GM10248 (cell line): ENCODE data around the gene VWA5B2.

Experiments
- CTCF ChIA-PET: fragments of 300-600 bp; sonication (Branson Sonifier 250); formaldehyde crosslinking; extraction: SDS; loops from one replicate; lab custom pipeline; 2021; ENCODE audit warnings: antibody characterized with exemption; lab: Yijun Ruan, JAX
- POLR2A ChIA-PET: fragments of 350-650 bp; sonication (Branson Sonifier 250); formaldehyde crosslinking; extraction: SDS; loops from one replicate; lab custom pipeline; 2020; ENCODE audit warnings: antibody characterized with exemption; lab: Yijun Ruan, JAX
- DNase-seq: peaks from one replicate; pipeline ENCODE4 v3.0.0; 2012; ENCODE audit errors: extremely low spot score
- TF ChIP-seq, protein P1 (sequence below): IDR thresholded peaks from 2 replicates; pipeline ENCODE4 v1.5.1; 2012; ENCODE audit warnings: mild to moderate bottlenecking, low read depth; ENCODE audit errors: extremely low read depth, missing control alignments, control extremely low read depth

VWA5B2 gene

DNA sequence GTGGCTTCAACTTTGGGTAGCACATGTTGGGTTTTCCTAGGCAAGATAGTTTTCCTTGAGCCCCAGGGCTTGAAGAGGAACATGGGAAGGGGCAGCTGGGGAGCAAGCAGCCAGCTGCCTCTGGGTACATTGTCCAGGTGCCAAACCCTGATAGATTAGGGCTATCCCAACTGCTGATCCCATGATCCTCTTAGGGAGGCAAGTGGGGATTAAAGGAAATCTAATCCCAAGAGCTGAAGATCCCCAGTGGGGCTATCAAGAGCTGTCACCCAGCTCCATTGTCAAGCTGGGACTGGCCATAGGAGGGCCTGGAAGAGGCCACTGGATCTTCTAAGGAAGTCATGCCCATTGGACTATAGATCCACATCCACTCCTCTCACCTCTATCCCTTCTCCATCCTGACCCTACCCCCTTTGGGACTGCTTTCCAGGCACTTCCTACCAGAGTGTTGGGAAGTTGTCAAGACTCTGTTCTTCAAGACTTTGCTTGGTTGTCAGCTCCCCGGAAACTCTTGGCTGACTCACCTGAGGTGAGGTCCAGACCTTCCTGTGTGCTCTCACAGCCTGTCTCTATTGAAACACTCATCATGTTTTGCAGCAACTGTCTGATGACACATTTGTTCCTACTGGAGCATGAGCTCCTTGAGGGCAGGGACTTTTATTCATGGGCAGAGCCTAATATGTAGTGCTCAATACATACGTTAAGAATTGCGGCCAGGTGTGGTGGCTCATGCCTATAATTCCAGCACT lies 26.1 kb downstream of the VWA5B2 start:
- CTCF ChIA-PET = interaction anchor here (1.0 to 7.1 kb wide), 5 partner anchors 28 to 360 kb away, joined by 3 to 70 read pairs (median 5); partner anchors contain the start of gene VWA5B2
- DNase-seq = no peak
- POLR2A ChIA-PET = no interaction called here
- TF ChIP-seq, protein P1, sequence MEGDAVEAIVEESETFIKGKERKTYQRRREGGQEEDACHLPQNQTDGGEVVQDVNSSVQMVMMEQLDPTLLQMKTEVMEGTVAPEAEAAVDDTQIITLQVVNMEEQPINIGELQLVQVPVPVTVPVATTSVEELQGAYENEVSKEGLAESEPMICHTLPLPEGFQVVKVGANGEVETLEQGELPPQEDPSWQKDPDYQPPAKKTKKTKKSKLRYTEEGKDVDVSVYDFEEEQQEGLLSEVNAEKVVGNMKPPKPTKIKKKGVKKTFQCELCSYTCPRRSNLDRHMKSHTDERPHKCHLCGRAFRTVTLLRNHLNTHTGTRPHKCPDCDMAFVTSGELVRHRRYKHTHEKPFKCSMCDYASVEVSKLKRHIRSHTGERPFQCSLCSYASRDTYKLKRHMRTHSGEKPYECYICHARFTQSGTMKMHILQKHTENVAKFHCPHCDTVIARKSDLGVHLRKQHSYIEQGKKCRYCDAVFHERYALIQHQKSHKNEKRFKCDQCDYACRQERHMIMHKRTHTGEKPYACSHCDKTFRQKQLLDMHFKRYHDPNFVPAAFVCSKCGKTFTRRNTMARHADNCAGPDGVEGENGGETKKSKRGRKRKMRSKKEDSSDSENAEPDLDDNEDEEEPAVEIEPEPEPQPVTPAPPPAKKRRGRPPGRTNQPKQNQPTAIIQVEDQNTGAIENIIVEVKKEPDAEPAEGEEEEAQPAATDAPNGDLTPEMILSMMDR = no peak

DNA sequence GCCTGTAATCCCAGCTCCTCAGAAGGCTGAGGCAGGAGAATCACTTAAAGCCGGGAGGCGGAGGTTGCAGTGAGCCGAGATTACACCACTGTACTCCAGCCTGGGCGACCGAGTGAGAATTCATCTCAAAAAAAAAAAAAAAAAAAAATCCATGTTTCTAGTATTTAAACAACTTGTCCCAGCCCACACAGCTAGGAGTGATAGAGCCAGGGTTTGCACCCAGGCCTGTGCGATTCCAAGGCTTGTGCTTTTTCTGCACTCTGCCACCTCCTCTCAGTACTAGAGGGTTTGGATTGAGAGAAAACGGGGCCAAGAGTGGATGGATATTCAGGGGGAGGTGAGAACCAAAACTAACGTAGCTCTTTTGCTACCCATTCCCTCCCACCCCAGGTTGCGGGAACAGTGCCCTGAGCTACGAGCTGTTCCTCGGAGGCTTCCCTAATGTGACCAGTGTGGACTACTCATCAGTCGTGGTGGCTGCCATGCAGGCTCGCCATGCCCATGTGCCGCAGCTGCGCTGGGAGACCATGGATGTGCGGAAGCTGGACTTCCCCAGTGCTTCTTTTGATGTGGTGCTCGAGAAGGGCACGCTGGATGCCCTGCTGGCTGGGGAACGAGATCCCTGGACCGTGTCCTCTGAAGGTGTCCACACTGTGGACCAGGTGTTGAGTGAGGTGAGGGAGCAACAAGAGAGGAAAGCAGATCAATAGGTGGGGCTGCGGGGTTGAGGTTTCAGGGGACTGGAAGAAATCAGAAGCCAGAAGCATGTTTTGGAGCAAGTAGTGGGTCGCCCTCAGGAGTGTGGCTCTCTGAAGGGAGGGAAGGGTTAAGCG lies 27.9 kb downstream of the VWA5B2 start:
- DNase-seq = no peak
- TF ChIP-seq, protein P1 = no peak
- ChIA-PET CTCF (interaction anchor here (1.0 to 2.1 kb wide), 4 partner anchors 7 to 30 kb away, joined by 3 to 7 read pairs (median 5); partner anchors contain the start of gene EEF1AKMT4), POLR2A (no interaction called here)

DNA sequence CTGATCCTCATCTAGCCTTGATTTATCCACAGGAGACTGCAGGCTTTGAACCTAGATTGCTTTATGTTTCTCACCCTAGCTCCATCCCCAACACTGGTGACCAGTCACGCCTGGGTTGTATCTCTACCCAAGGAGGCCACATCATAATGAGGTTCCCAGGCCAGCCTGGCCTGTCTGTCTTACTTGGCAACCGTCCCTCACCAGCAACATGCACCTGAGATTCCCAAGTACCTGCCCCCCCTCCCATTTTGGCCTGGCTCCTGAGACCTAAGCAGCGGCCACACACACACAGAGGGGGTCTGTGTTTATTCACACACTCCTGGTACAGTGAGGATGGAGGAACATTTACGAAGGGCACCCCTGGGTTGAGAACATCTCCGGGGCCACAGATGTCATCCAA lies 29.5 kb downstream of the VWA5B2 start:
- no peak for DNase-seq
- TF ChIP-seq, protein P1 = no peak
- ChIA-PET CTCF (interaction anchor here (1.5 to 2.1 kb wide), 3 partner anchors 9 to 32 kb away, joined by 5 to 7 read pairs (median 6); partner anchors contain the start of gene EEF1AKMT4), POLR2A (no interaction called here)

DNA sequence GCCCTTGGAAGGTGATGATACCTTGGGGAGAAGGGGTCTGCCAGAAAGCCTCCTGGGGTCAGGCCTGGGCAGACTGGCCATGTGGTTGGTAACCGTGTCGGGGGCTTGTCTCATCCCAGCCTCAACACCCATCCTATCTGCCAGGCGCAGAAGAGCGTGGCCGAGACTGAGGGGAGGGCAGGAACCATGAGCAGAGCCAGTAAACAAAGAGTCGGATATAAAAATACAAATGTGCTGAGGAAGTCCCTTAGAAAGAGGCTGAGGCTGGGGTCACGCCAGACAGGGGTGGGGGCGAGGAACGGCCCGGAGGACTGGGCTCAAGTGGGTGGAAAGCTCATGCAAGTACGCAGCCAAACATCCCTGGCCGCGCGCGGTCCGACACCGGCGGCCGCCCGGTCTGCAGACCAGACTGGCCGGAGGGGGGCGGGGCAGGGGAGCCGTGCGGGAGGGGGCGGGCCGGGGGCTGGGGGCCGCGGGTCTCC lies 30.1 kb downstream of the VWA5B2 start:
- no peak for DNase-seq
- TF ChIP-seq, protein P1 = no peak
- POLR2A ChIA-PET = no interaction called here
- CTCF ChIA-PET = interaction anchor here (1.1 to 2.1 kb wide), 3 partner anchors 10 to 31 kb away, joined by 4 to 7 read pairs (median 5); partner anchors contain the start of gene EEF1AKMT4

DNA sequence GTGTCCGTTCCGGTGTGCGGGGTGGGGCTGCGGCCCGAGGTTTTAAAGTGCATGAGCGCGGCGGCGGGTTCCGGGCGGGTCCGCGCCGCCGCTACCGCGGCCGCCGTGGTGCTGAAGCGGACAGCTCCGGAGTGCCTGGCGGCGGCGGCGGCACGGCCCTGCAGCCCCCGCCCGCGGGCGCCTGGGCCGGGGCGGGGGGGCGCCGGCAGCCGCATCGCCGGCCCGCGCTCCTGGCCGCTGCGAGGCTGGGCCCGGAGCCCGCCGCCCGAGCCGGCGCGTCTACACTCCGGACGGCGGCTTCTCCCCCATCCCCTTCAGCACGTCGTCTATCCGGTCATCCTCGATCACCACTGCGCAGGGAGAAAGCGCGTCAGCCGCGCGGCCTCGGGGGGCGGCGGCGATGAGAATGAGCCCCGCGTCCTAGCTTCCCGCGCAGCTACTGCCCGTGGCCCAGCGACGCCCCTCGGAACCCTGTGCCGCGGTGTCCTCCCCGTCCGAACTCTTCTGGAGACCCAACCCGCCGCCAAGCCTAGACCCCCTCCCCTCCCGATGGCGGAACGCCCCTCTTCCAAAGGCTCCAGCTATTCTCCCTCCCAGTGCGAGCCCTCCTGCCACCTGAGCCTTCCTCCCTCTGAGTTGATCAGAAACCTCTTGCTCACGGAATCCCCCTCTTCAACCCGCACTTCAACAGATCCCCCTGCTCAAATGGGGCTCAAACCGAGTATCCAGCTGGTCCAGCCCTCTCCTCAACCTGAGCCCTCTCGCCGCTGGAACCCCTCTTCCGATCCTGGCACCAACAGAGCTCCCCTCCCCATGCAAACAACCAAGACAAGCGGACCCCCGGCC lies 30.7 kb downstream of the VWA5B2 start:
- CTCF ChIA-PET = interaction anchor here (1.1 to 1.5 kb wide), 3 partner anchors 9 to 33 kb away, joined by 4 read pairs; no protein-coding TSS in a partner anchor

More for the DNA sequence above, 30.7 kb downstream of the VWA5B2 start:
- peak; percentile 72 for DNase-seq
- TF ChIP-seq, protein P1 = no peak
- POLR2A ChIA-PET = interaction anchor here (0.6 kb wide), 1 partner anchor 26 kb away, joined by 6 read pairs; no protein-coding TSS in a partner anchor
